Progenitor cell of endocrine pancreas (in vitro differentiated cells): ENCODE data around the gene SLC25A4. TPM values are rescaled to one million over a fixed set of nuclear protein-coding genes. Genes with fewer than 3 reads are reported as not detected.

Experiments used
- DNase-seq: peaks from one replicate; pipeline ENCODE4 v3.0.0; 2021; ENCODE audit warnings: low spot score; ENCODE audit not compliant: unreplicated experiment
- H3K27ac Mint-ChIP-seq: 2 replicates; pipeline ENCODE4 v1.8.0; 2021; ENCODE audit warnings: mild to moderate bottlenecking, moderate library complexity, mixed read lengths
- H3K27me3 Mint-ChIP-seq: 2 replicates; pipeline ENCODE4 v1.8.0; 2021; ENCODE audit warnings: mixed read lengths
- H3K36me3 Mint-ChIP-seq: 2 replicates; pipeline ENCODE4 v1.8.0; 2022; ENCODE audit warnings: mixed read lengths; ENCODE audit not compliant: insufficient read depth
- H3K4me1 Mint-ChIP-seq: 2 replicates; pipeline ENCODE4 v1.8.0; 2021; ENCODE audit warnings: low read depth, mixed read lengths
- H3K4me3 Mint-ChIP-seq: 2 replicates; pipeline ENCODE4 v1.8.0; 2021; ENCODE audit warnings: low read depth, mild to moderate bottlenecking, moderate library complexity, mixed read lengths
- H3K9me3 Mint-ChIP-seq: 2 replicates; pipeline ENCODE4 v1.8.0; 2021; ENCODE audit warnings: low read depth, mixed read lengths
- CTCF ChIP-seq: fragments of 200-600 bp; sonication (generic); IDR thresholded peaks from one replicate; pipeline ENCODE4 v1.5.0; 2021; ENCODE audit warnings: antibody characterized with exemption, mild to moderate bottlenecking; ENCODE audit not compliant: unreplicated experiment
- total RNA-seq: library from RNA; stranded (reverse); gene quantifications from 2 replicates; pipeline ENCODE4 v1.2.1, GENCODE V29; 2021

Gene SLC25A4
- total RNA-seq, 1 donor from 2014 or later, result 24.7 TPM

- H3K27ac Mint-ChIP-seq, result no peak overlapping the region
- DNase-seq, result no peak
- H3K36me3 Mint-ChIP-seq, result peaks cover 1% of the 10 kb centered on the region
- TF ChIP-seq CTCF, result no peak
- no peaks in the 10 kb centered on the region for H3K4me1 Mint-ChIP-seq
- no peaks in the 10 kb centered on the region for H3K9me3 Mint-ChIP-seq
- H3K4me3 Mint-ChIP-seq, result no peak overlapping the region
- H3K27me3 Mint-ChIP-seq, result no peaks in the 10 kb centered on the region
These were observed 39.2 kb downstream of the SLC25A4 start for GRCh38 chr4:185182239-185182638.

GRCh38 chr4:185183622-185184281 lies 40.7 kb downstream of the SLC25A4 start:
- Mint-ChIP-seq H3K27ac (no peak overlapping the region), H3K4me1 (peaks cover 3% of the 10 kb centered on the region), H3K4me3 (no peak overlapping the region), H3K36me3 (peaks cover 4% of the 10 kb centered on the region), H3K27me3 (no peaks in the 10 kb centered on the region), H3K9me3 (no peaks in the 10 kb centered on the region)
- peak; percentile 27 for DNase-seq
- TF ChIP-seq CTCF, result peak; percentile 76

GRCh38 chr4:185186769-185187168 lies 43.7 kb downstream of the SLC25A4 start:
- Mint-ChIP-seq H3K4me3 (no peak overlapping the region), H3K9me3 (no peaks in the 10 kb centered on the region), H3K4me1 (peaks cover 5% of the 10 kb centered on the region), H3K27ac (no peak overlapping the region), H3K36me3 (peaks cover 14% of the 10 kb centered on the region), H3K27me3 (no peaks in the 10 kb centered on the region)
- no peak for TF ChIP-seq CTCF
- DNase-seq, result no peak

GRCh38 chr4:185189606-185190305 lies 46.7 kb downstream of the SLC25A4 start:
- H3K9me3 Mint-ChIP-seq, result no peaks in the 10 kb centered on the region
- H3K27ac Mint-ChIP-seq, result no peak overlapping the region
- peaks cover 15% of the 10 kb centered on the region for H3K36me3 Mint-ChIP-seq
- DNase-seq, result no peak
- no peak overlapping the region for H3K4me3 Mint-ChIP-seq
- no peaks in the 10 kb centered on the region for H3K27me3 Mint-ChIP-seq
- peaks cover 5% of the 10 kb centered on the region for H3K4me1 Mint-ChIP-seq
- no peak for TF ChIP-seq CTCF

- no peak overlapping the region for H3K4me3 Mint-ChIP-seq
- H3K27me3 Mint-ChIP-seq, result no peaks in the 10 kb centered on the region
These were observed 47.3 kb downstream of the SLC25A4 start for GRCh38 chr4:185190306-185190856.

More at GRCh38 chr4:185190306-185190856, 47.3 kb downstream of the SLC25A4 start:
- DNase-seq, result no peak
- H3K4me1 Mint-ChIP-seq, result peaks cover 5% of the 10 kb centered on the region
- H3K36me3 Mint-ChIP-seq, result peaks cover 15% of the 10 kb centered on the region
- TF ChIP-seq CTCF, result no peak
- no peak overlapping the region for H3K27ac Mint-ChIP-seq
- no peaks in the 10 kb centered on the region for H3K9me3 Mint-ChIP-seq
